ENCODE data around the gene DQX1.

DNA sequence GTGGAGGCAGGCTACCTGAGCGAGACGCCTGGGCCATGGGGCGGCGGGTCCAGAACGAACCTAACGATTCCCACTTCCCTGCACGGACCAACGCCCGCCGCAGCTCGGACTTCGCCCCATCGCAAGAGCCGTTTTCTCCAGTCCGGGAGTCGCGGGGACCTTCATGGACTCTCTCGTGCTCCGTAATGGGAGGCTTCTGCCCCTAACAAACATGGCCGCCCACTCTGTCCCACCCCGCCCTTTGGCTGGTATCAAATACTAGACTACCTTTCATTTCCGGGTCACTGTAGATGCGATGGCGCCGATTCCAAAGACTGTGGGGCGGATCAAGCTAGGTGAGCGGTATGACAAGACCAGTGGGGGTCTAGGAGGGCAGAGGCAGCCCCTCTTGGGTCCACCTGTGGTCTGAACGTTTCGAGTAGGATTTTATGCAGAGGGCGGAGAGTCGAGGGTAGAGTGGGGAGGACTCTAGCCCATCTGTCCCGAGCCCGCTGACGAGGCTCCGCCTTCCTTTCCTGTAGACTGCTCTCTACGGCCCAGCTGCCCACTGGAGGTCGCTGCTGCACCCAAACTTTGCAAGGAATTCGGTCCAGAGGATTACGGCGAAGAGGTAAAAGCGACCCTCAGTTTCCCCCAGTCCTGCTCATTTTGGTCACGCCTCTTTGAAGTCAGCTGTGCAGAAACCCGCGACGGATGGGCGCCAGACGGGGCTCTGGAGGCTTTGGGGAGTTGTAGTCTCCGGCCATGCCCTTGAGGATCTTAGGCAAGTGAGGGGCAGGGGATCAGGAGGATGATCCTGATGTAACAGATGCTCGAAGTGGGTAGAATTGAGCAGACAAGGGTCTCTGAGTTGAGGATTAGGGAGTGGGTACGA, 43.0 kb downstream of the DQX1 start, which contains the start of the genes CCDC142 and TTC31:
- TF ChIP-seq, protein P1, sequence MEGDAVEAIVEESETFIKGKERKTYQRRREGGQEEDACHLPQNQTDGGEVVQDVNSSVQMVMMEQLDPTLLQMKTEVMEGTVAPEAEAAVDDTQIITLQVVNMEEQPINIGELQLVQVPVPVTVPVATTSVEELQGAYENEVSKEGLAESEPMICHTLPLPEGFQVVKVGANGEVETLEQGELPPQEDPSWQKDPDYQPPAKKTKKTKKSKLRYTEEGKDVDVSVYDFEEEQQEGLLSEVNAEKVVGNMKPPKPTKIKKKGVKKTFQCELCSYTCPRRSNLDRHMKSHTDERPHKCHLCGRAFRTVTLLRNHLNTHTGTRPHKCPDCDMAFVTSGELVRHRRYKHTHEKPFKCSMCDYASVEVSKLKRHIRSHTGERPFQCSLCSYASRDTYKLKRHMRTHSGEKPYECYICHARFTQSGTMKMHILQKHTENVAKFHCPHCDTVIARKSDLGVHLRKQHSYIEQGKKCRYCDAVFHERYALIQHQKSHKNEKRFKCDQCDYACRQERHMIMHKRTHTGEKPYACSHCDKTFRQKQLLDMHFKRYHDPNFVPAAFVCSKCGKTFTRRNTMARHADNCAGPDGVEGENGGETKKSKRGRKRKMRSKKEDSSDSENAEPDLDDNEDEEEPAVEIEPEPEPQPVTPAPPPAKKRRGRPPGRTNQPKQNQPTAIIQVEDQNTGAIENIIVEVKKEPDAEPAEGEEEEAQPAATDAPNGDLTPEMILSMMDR (conservative IDR thresholded peaks at IDR 0.05 in 1 of 2, IDR thresholded peaks at IDR 0.05 in 1 of 2; ENCODE audit: extremely low read depth in 1 of 2, insufficient read depth in 1 of 2, low read depth in 1 of 2, low read length in 2 of 2): peak; percentile 91 to 94
- TF ChIP-seq EZH2 (IDR thresholded peaks at IDR 0.05; ENCODE audit: borderline replicate concordance, low read length): no peak

All from mammary epithelial cell (primary cell).